ENCODE results near the gene SH3D19. TPM values are rescaled to one million over a fixed set of nuclear protein-coding genes. Genes with fewer than 3 reads are reported as not detected.

Gene SH3D19
- total RNA-seq, 1 donor from 2014 or later: 32.4 TPM

GRCh38 chr4:151231915-151232595 is 93.3 kb downstream of the SH3D19 start:
- Mint-ChIP-seq H3K27me3 (ENCODE audit: unreplicated experiment) (no peaks in the 10 kb centered on the region), H3K36me3 (ENCODE audit: unreplicated experiment) (no peaks in the 10 kb centered on the region), H3K27ac (ENCODE audit: unreplicated experiment) (no peak overlapping the region), H3K4me1 (ENCODE audit: unreplicated experiment) (peaks cover 26% of the 10 kb centered on the region), H3K9me3 (ENCODE audit: unreplicated experiment) (no peaks in the 10 kb centered on the region), H3K4me3 (ENCODE audit: unreplicated experiment) (no peak overlapping the region)
- TF ChIP-seq CTCF (IDR thresholded peaks at IDR 0.05): no peak
- no peak for DNase-seq (ENCODE audit: extremely low spot score, unreplicated experiment)

- Mint-ChIP-seq H3K9me3 (ENCODE audit: unreplicated experiment) (no peaks in the 10 kb centered on the region), H3K36me3 (ENCODE audit: unreplicated experiment) (peaks cover 3% of the 10 kb centered on the region), H3K4me1 (ENCODE audit: unreplicated experiment) (peaks cover 45% of the 10 kb centered on the region), H3K27me3 (ENCODE audit: unreplicated experiment) (no peaks in the 10 kb centered on the region), H3K27ac (ENCODE audit: unreplicated experiment) (peak overlapping the region; percentile 90), H3K4me3 (ENCODE audit: unreplicated experiment) (no peak overlapping the region)
- no peak for TF ChIP-seq CTCF (IDR thresholded peaks at IDR 0.05)
- no peak for DNase-seq (ENCODE audit: extremely low spot score, unreplicated experiment)
Observed at GRCh38 chr4:151228189-151229119, 97.0 kb downstream of the SH3D19 start.

GRCh38 chr4:151227731-151228130 is 97.7 kb downstream of the SH3D19 start:
- no peak for DNase-seq (ENCODE audit: extremely low spot score, unreplicated experiment)
- peak overlapping the region; percentile 90 for H3K27ac Mint-ChIP-seq (ENCODE audit: unreplicated experiment)
- peaks cover 3% of the 10 kb centered on the region for H3K36me3 Mint-ChIP-seq (ENCODE audit: unreplicated experiment)
- TF ChIP-seq CTCF (IDR thresholded peaks at IDR 0.05): no peak
- no peaks in the 10 kb centered on the region for H3K27me3 Mint-ChIP-seq (ENCODE audit: unreplicated experiment)
- peaks cover 45% of the 10 kb centered on the region for H3K4me1 Mint-ChIP-seq (ENCODE audit: unreplicated experiment)
- H3K4me3 Mint-ChIP-seq (ENCODE audit: unreplicated experiment): peak overlapping the region; percentile 30
- no peaks in the 10 kb centered on the region for H3K9me3 Mint-ChIP-seq (ENCODE audit: unreplicated experiment)

GRCh38 chr4:151227172-151227571 is 98.2 kb downstream of the SH3D19 start:
- Mint-ChIP-seq H3K27me3 (ENCODE audit: unreplicated experiment) (no peaks in the 10 kb centered on the region), H3K4me3 (ENCODE audit: unreplicated experiment) (peak overlapping the region; percentile 30), H3K9me3 (ENCODE audit: unreplicated experiment) (no peaks in the 10 kb centered on the region), H3K4me1 (ENCODE audit: unreplicated experiment) (peaks cover 44% of the 10 kb centered on the region), H3K36me3 (ENCODE audit: unreplicated experiment) (peaks cover 3% of the 10 kb centered on the region), H3K27ac (ENCODE audit: unreplicated experiment) (peak overlapping the region; percentile 90)
- TF ChIP-seq CTCF (IDR thresholded peaks at IDR 0.05): no peak
- no peak for DNase-seq (ENCODE audit: extremely low spot score, unreplicated experiment)
